ENCODE data around the gene SCN3B.
A peak's percentile ranks its signal among the peaks of the same experiment; 100 is the strongest.

SCN3B gene

GRCh38 chr11:123653827-123654565 is 428 bp downstream of the SCN3B start:
- DNase-seq, result no peak

GRCh38 chr11:123653483-123653826 is 969 bp downstream of the SCN3B start:
- no peak for DNase-seq

GRCh38 chr11:123652599-123652998 is 1.8 kb downstream of the SCN3B start:
- no peak for DNase-seq

GRCh38 chr11:123650901-123651300 is 3.5 kb downstream of the SCN3B start:
- DNase-seq, result no peak

- no peak for DNase-seq
Measured at GRCh38 chr11:123645286-123645975, 9.0 kb downstream of the SCN3B start.

- no peak for DNase-seq
Measured at GRCh38 chr11:123642435-123642834, 12.0 kb downstream of the SCN3B start.

- no peak for DNase-seq
Measured at GRCh38 chr11:123641495-123641840, 13.0 kb downstream of the SCN3B start.

- no peak for DNase-seq
Measured at GRCh38 chr11:123640677-123641494, 13.5 kb downstream of the SCN3B start.

- DNase-seq, result no peak
Measured at GRCh38 chr11:123640029-123640428, 14.4 kb downstream of the SCN3B start.

- DNase-seq, result no peak
Measured at GRCh38 chr11:123630126-123630608, 24.3 kb downstream of the SCN3B start.

GRCh38 chr11:123628936-123629683 is 25.3 kb downstream of the SCN3B start:
- no peak for DNase-seq

- DNase-seq, result no peak
Measured at GRCh38 chr11:123624974-123625373, 29.4 kb downstream of the SCN3B start.

- no peak for DNase-seq
Measured at GRCh38 chr11:123622576-123622975, 31.8 kb downstream of the SCN3B start.

- DNase-seq, result peak; percentile 12
Measured at GRCh38 chr11:123616505-123617198, 37.8 kb downstream of the SCN3B start.

- DNase-seq, result no peak
Measured at GRCh38 chr11:123611698-123612097, 42.7 kb downstream of the SCN3B start.

GRCh38 chr11:123608945-123609344 is 45.5 kb downstream of the SCN3B start:
- DNase-seq, result no peak

GRCh38 chr11:123608371-123608770 is 46.1 kb downstream of the SCN3B start:
- DNase-seq, result no peak

GRCh38 chr11:123607781-123608180 is 46.6 kb downstream of the SCN3B start:
- no peak for DNase-seq

GRCh38 chr11:123603666-123604065 is 50.8 kb downstream of the SCN3B start:
- DNase-seq, result no peak

- DNase-seq, result no peak
Measured at GRCh38 chr11:123601743-123602142, 52.7 kb downstream of the SCN3B start.

GRCh38 chr11:123601136-123601535 is 53.3 kb downstream of the SCN3B start:
- DNase-seq, result no peak

- no peak for DNase-seq
Measured at GRCh38 chr11:123597859-123598258, 56.6 kb downstream of the SCN3B start.

Data from NCI-H1694 treated with DMSO at 0.1 percent for 48 hours (cell line).